SK-N-SH (cell line): ENCODE data around the gene PRRG3. TPM values are rescaled to one million over a fixed set of nuclear protein-coding genes. Genes with fewer than 3 reads are reported as not detected.

Experiments
- CTCF ChIA-PET: fragments of 300-600, 350-600 bp; formaldehyde crosslinking; extraction: SDS; loops from one replicate; lab custom pipeline; 2021; lab: Yijun Ruan, JAX
- POLR2A ChIA-PET: fragments of 350-600 bp; sonication (Branson Sonifier 250); formaldehyde crosslinking; extraction: SDS; loops from one replicate; lab custom pipeline; 2020; ENCODE audit warnings: antibody characterized with exemption, inconsistent platforms; lab: Yijun Ruan, JAX
- DNase-seq: peaks from one replicate; pipeline ENCODE4 v3.0.0; 2012
- H2AFZ ChIP-seq: fragments of 200-600 bp; sonication (generic); 2 replicates; pipeline ENCODE4 v1.8.1; 2016; ENCODE audit warnings: antibody characterized with exemption, mild to moderate bottlenecking, low read depth
- H3F3A ChIP-seq: fragments of 200-600 bp; sonication (generic); replicated peaks from 2 replicates; pipeline ENCODE3; 2016; ENCODE audit warnings: antibody characterized with exemption, mild to moderate bottlenecking; ENCODE audit not compliant: insufficient read depth
- H3K27ac ChIP-seq, 2 experiments: fragments of 200-500 bp in 1 of 2; fragments of 200-600 bp in 1 of 2; sonication (Bioruptor generic) in 1 of 2; sonication (generic), shearing (Covaris generic) in 1 of 2; 2 replicates each; pipeline versions ENCODE4 v1.5.1 to v1.6.1; 2014 to 2016; ENCODE audit warnings: low read depth in 2 of 2, inconsistent platforms in 1 of 2, low read length in 1 of 2, mild to moderate bottlenecking in 1 of 2, mixed read lengths in 1 of 2
- H3K27me3 ChIP-seq: fragments of 200-600 bp; sonication (generic), shearing (Covaris generic); 2 replicates; pipeline ENCODE4 v1.6.1; 2016; ENCODE audit warnings: mixed run types; ENCODE audit not compliant: insufficient read depth
- H3K36me3 ChIP-seq, 2 experiments: fragments of 200-500 bp in 1 of 2; fragments of 200-600 bp in 1 of 2; sonication (Bioruptor generic) in 1 of 2; sonication (generic) in 1 of 2; replicated peaks in 1 of 2; 2 replicates each; pipeline versions ENCODE3 to v1.5.1; 2014 to 2016; ENCODE audit warnings: low read length in 1 of 2, mild to moderate bottlenecking in 1 of 2; ENCODE audit not compliant: insufficient read depth in 2 of 2, control insufficient read depth in 1 of 2
- H3K4me1 ChIP-seq, 2 experiments: fragments of 200-500 bp in 1 of 2; fragments of 200-600 bp in 1 of 2; sonication (Bioruptor generic) in 1 of 2; sonication (generic), shearing (Covaris generic) in 1 of 2; 2 replicates each; pipeline versions ENCODE4 v1.5.1 to v1.6.1; 2014 to 2016; ENCODE audit warnings: low read depth in 1 of 2, low read length in 1 of 2, mixed run types in 1 of 2; ENCODE audit not compliant: insufficient read depth in 2 of 2, control insufficient read depth in 1 of 2
- H3K4me2 ChIP-seq: fragments of 200-600 bp; sonication (generic), shearing (Covaris generic); 2 replicates; pipeline ENCODE4 v1.6.1; 2017; ENCODE audit warnings: mixed run types
- H3K4me3 ChIP-seq, 2 experiments: fragments of 200-500 bp in 1 of 2; fragments of 200-600 bp in 1 of 2; sonication (Bioruptor generic) in 1 of 2; sonication (generic), shearing (Covaris generic) in 1 of 2; 2 replicates each; pipeline versions ENCODE4 v1.5.1 to v1.8.1; 2014 to 2016; ENCODE audit warnings: low read depth in 2 of 2, inconsistent platforms in 1 of 2, low read length in 1 of 2, mild to moderate bottlenecking in 1 of 2, mixed read lengths in 1 of 2, moderate library complexity in 1 of 2
- H3K79me2 ChIP-seq: fragments of 200-600 bp; sonication (generic); 2 replicates; pipeline ENCODE4 v1.8.1; 2017; ENCODE audit warnings: mild to moderate bottlenecking; ENCODE audit not compliant: insufficient read depth
- H3K9ac ChIP-seq: fragments of 200-600 bp; sonication (generic); 2 replicates; pipeline ENCODE4 v1.6.1; 2017; ENCODE audit warnings: mixed run types
- H3K9me2 ChIP-seq: fragments of 200-600 bp; sonication (generic); 2 replicates; pipeline ENCODE4 v1.6.1; 2017; ENCODE audit warnings: mixed run types
- H3K9me3 ChIP-seq: fragments of 200-600 bp; sonication (generic); 2 replicates; pipeline ENCODE4 v1.6.1; 2017; ENCODE audit warnings: mixed run types, mild to moderate bottlenecking, moderate library complexity
- H4K20me1 ChIP-seq: fragments of 200-600 bp; sonication (generic); 2 replicates; pipeline ENCODE4 v1.6.1; 2017; ENCODE audit warnings: mild to moderate bottlenecking, mixed run types; ENCODE audit not compliant: insufficient read depth
- CHD2 ChIP-seq: fragments of 150-350 bp; IDR thresholded peaks from 2 replicates; pipeline ENCODE4 v1.6.1; 2018; ENCODE audit warnings: low read length; ENCODE audit not compliant: partially characterized antibody
- CTCF ChIP-seq: fragments of 200-600 bp; sonication (generic); IDR thresholded peaks from 2 replicates; pipeline ENCODE4 v1.6.1; 2017; ENCODE audit warnings: antibody characterized with exemption, mild to moderate bottlenecking, moderate library complexity
- ELF1 ChIP-seq: IDR thresholded peaks from 2 replicates; pipeline ENCODE4 v1.4.0; 2012
- FOSL2 ChIP-seq: IDR thresholded peaks from 2 replicates; pipeline ENCODE4 v1.4.0; 2012; ENCODE audit warnings: low read depth, mild to moderate bottlenecking, moderate library complexity, borderline replicate concordance
- FOXJ3 ChIP-seq: sonication (generic); formaldehyde crosslinking; IDR thresholded peaks from 2 replicates; pipeline ENCODE4 v1.5.1; 2020; ENCODE audit warnings: mild to moderate bottlenecking, missing genetic modification reagents
- FOXM1 ChIP-seq: IDR thresholded peaks from 2 replicates; pipeline ENCODE4 v1.4.0; 2012; ENCODE audit warnings: low read depth, mild to moderate bottlenecking
- GABPA ChIP-seq: IDR thresholded peaks from 2 replicates; pipeline ENCODE4 v1.4.0; 2012; ENCODE audit warnings: low read depth, mild to moderate bottlenecking
- GATA2 ChIP-seq: sonication (generic); formaldehyde crosslinking; IDR thresholded peaks from 2 replicates; pipeline ENCODE4 v1.5.0; 2020; ENCODE audit warnings: mild to moderate bottlenecking, missing genetic modification reagents
- IRF3 ChIP-seq: fragments of 150-350 bp; IDR thresholded peaks from 2 replicates; pipeline ENCODE4 v1.6.1; 2016; ENCODE audit warnings: mild to moderate bottlenecking, low read depth, low read length
- MXI1 ChIP-seq: IDR thresholded peaks from 2 replicates; pipeline ENCODE4 v1.6.1; 2012; ENCODE audit warnings: mild to moderate bottlenecking, low read depth, low read length, improper control_type of control experiment
- NFIC ChIP-seq: IDR thresholded peaks from 2 replicates; pipeline ENCODE4 v1.4.0; 2012; ENCODE audit warnings: borderline replicate concordance
- NRF1 ChIP-seq: IDR thresholded peaks from 2 replicates; pipeline ENCODE4 v1.6.1; 2012; ENCODE audit warnings: low read depth, mild to moderate bottlenecking, low read length
- PBX3 ChIP-seq: IDR thresholded peaks from 2 replicates; pipeline ENCODE4; 2012
- RCOR1 ChIP-seq: fragments of 150-350 bp; IDR thresholded peaks from 2 replicates; pipeline ENCODE4 v1.6.1; 2017; ENCODE audit warnings: antibody characterized with exemption, low read length
- REST ChIP-seq: IDR thresholded peaks from 2 replicates; pipeline ENCODE4 v1.6.1; 2012; ENCODE audit warnings: mild to moderate bottlenecking, low read depth, low read length, moderate library complexity
- TEAD4 ChIP-seq: IDR thresholded peaks from 2 replicates; pipeline ENCODE4 v1.4.0; 2012; ENCODE audit warnings: mild to moderate bottlenecking, borderline replicate concordance; ENCODE audit not compliant: insufficient read depth
- USF2 ChIP-seq: fragments of 150-350 bp; IDR thresholded peaks from 2 replicates; pipeline ENCODE4 v1.6.1; 2017; ENCODE audit warnings: antibody characterized with exemption, low read length, low read depth, borderline replicate concordance
- WGBS: methylation state at CpG from one replicate; pipeline ENCODE4 v1.1.6; 2017; ENCODE audit warnings: low lambda C conversion rate; 5-methylcytosine and 5-hydroxymethylcytosine counted together
- polyA plus RNA-seq, 3 experiments: library from polyadenylated mRNA; depleted of rRNA; stranded (reverse); fragments of >200 nt; gene quantifications; 2 replicates each; pipeline ENCODE4 v1.2.3, GENCODE V29; 2012

Gene PRRG3
- polyA plus RNA-seq, 1 of the 3 experiments (the other 2 are of a cell fraction), result not detected

- Histone ChIP-seq H3K4me3 (no peak overlapping the region), H3K27me3 (peaks cover 34% of the 10 kb centered on the region; the same call in 1 of the 2 replicates), H3K27ac (no peak overlapping the region), H3K9me2 (no peaks in the 10 kb centered on the region), H3K36me3 (no peaks in the 10 kb centered on the region), H3K9ac (no peak overlapping the region), H2AFZ (no peak overlapping the region), H3K9me3 (no peaks in the 10 kb centered on the region), H4K20me1 (no peaks in the 10 kb centered on the region), H3K4me2 (no peak overlapping the region), H3K4me1 (no peaks in the 10 kb centered on the region), H3F3A (no peaks in the 10 kb centered on the region), H3K79me2 (no peaks in the 10 kb centered on the region)
- POLR2A ChIA-PET, result no interaction called here
- TF ChIP-seq ELF1 (no peak), FOSL2 (no peak), TEAD4 (no peak), IRF3 (no peak), RCOR1 (no peak)
- CTCF ChIA-PET, result interaction anchor here (0.6 to 5.2 kb wide), 11 partner anchors 8 to 1176 kb away, joined by 3 to 55 read pairs (median 4); no protein-coding TSS in a partner anchor
- DNase-seq, result no peak
- WGBS, result 36% methylated on average over 5 of the region's 5 CpGs
Measured at GRCh38 chrX:151750511-151750910, 55.3 kb downstream of the PRRG3 start.

GRCh38 chrX:151752847-151753246 lies 57.6 kb downstream of the PRRG3 start:
- no peak overlapping the region for H3K9ac ChIP-seq
- H3K27me3 ChIP-seq, result peaks cover 36% of the 10 kb centered on the region; the same call in 1 of the 2 replicates
- H3K9me3 ChIP-seq, result no peaks in the 10 kb centered on the region
- H3K79me2 ChIP-seq, result no peaks in the 10 kb centered on the region
- WGBS, result 3% methylated on average over 5 of the region's 5 CpGs
- no peaks in the 10 kb centered on the region for H4K20me1 ChIP-seq
- CTCF ChIA-PET, result interaction anchor here (0.6 to 5.2 kb wide), 20 partner anchors 9 to 1069 kb away, joined by 3 to 55 read pairs (median 4); no protein-coding TSS in a partner anchor
- H3K4me1 ChIP-seq, result no peaks in the 10 kb centered on the region
- no peak for DNase-seq
- no peaks in the 10 kb centered on the region for H3K9me2 ChIP-seq
- POLR2A ChIA-PET, result no interaction called here
- no peak overlapping the region for H2AFZ ChIP-seq
- H3F3A ChIP-seq, result no peaks in the 10 kb centered on the region
- H3K27ac ChIP-seq, result no peak overlapping the region
- no peaks in the 10 kb centered on the region for H3K36me3 ChIP-seq
- H3K4me3 ChIP-seq, result no peak overlapping the region
- no peak overlapping the region for H3K4me2 ChIP-seq
- TF ChIP-seq GABPA, result no peak
- TF ChIP-seq GATA2, result no peak
- no peak for TF ChIP-seq CTCF
- TF ChIP-seq MXI1, result no peak
- no peak for TF ChIP-seq CHD2
- TF ChIP-seq IRF3, result no peak
- no peak for TF ChIP-seq REST
- TF ChIP-seq NRF1, result no peak
- no peak for TF ChIP-seq ELF1
- no peak for TF ChIP-seq TEAD4
- no peak for TF ChIP-seq FOXM1
- no peak for TF ChIP-seq RCOR1
- TF ChIP-seq NFIC, result no peak
- no peak for TF ChIP-seq PBX3
- TF ChIP-seq FOXJ3 (CRISPR knock-in tag), result no peak
- no peak for TF ChIP-seq USF2
